GM21381 (cell line): ENCODE measurements around the gene SNAPIN.
A peak's percentile ranks its signal among the peaks of the same experiment; 100 is the strongest.
"Not testable (repeated sequence)": the region's sequence is repeated elsewhere in the genome, so short reads cannot be mapped to it uniquely, and the experiment has no call there.

Experiments
- ATAC-seq: cut with Tn5 transposase; IDR thresholded peaks from one replicate; pipeline ENCODE4 v1.9.1; 2021; ENCODE audit warnings: mild to moderate bottlenecking, moderate library complexity; ENCODE audit not compliant: unreplicated experiment

SNAPIN gene

GRCh38 chr1:153626904-153627714 is 31.4 kb upstream of the SNAPIN start, which contains the start of gene S100A13:
Gene S100A13, minus strand, starts transcription at chr1:153627505. Its CDS starts 1,033 bp downstream, at chr1:153626472.
- no peak for ATAC-seq

GRCh38 chr1:153627715-153628626 is 30.5 kb upstream of the SNAPIN start, which contains the start of gene S100A1:
Gene S100A1, plus strand, starts transcription at chr1:153628434. Its CDS starts 2,088 bp downstream, at chr1:153630522.
- no peak for ATAC-seq

- ATAC-seq = no peak
These were observed 29.7 kb upstream of the SNAPIN start for GRCh38 chr1:153628638-153629342.

- no peak for ATAC-seq
These were observed 29.2 kb upstream of the SNAPIN start for GRCh38 chr1:153629343-153629665.

GRCh38 chr1:153629971-153630370 is 28.5 kb upstream of the SNAPIN start:
- no peak for ATAC-seq

- ATAC-seq = no peak
These were observed 28.1 kb upstream of the SNAPIN start for GRCh38 chr1:153630384-153630783.

DNA sequence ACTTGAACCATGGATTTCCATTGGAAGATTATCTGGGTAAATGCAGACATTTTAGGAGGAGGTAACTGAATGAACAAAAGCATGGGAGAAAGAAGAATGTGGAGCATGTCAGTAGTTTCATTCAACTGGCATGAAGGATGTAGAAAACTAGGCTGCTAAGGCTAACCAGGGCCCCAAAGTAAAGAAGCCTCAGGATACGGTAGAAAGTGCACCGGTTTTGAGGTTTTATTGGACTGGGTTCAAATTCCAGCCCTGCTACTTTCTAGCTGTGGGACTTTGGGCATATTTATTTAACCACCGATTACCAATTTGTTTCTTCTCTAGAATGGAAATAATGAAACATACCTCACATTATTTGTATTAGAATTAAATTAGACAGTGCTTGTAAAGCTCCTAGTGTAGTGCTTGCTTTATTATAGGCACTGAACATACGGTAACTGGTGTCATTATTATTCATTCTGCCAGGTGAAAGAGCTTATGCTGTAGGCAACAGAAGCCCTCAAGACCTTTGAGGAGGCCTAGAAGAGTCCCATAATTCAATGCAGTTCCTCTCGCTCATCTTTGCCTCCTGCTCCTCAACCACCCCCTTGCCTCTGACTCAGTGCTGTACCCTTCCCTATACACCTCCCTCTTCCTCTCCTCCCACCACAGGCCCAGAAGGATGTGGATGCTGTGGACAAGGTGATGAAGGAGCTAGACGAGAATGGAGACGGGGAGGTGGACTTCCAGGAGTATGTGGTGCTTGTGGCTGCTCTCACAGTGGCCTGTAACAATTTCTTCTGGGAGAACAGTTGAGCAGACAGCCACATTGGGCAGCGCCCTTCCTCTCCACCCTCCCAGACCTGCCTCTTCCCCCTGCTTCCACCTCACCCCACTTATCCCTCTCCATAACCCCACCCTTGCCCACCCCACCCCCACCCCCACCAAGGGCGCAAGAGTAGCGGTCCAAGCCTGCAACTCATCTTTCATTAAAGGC is 27.2 kb upstream of the SNAPIN start:
- ATAC-seq = no peak

DNA sequence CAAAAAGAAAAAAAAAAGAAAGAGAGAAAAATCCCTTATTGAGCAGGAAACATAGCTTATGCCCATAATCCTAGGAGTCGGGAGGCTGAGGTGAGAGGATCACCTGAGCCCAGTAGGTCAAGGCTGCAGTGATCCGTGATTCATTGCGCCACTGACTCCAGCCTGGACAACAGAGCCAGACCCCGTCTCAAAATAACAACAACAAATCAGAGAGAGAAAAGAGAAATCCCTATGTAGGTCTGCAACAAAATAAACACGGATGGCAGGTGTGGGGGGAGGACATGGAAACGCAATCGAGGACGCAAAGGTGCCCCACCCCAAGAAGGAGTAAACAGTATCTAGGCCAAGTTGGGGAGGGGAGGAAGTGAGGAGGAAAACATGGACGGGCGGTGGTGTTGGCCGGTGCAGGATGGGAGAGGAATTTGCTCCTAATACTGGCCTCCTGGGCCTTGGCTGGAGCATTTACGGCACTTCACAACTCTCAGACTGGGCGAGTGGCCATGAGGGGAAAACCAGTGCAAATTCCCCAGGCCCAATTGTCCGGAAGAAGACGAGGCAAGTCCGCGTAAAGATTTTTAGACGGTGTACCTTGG is 25.2 kb upstream of the SNAPIN start:
- no peak for ATAC-seq

DNA sequence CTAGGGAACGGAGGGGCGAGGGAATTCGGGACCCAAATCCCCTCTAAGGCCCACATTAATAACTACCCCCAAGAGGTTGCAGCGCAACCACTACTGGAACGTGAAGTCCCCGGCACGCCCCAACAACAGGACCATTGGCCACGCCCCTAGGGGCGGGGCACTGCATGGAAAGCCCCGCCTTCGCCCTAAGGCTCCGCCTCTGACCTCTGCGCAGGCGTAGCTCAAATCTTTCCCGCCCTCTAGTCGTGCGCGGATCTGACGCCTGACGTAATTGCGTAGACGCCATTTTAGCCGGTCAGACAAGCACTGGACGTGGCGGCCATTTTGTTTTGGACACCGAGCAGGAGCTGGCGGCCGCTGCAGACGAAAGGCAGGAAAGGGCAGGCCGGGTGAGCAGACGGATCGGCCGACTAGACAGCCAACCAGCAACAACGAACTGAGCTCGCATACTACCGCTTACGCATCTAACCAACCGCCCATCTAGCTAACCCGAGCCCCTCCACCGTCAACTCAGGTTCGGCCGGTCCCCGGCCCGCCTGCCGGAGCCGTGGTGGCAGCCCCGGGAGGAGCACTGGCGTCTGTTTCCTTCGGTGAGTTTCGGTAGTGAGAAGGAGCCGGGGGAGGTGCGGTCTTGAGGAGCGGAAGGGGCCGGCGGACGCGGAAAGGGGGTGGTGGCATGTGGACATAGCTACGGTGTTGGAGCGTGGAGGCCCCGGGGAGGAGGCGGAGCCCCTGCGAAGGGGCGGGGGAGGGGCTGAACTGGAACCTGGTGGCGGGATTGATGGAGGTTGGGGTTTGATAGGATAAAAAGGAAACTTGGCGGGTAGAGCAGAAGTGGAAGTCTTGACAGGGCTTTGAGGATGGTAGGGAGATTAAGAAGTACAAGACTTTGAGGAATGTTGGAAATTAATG is 24.5 kb upstream of the SNAPIN start, which contains the start of gene CHTOP:
CHTOP (plus strand) TSS at position 313 of the 912 bp plus-strand sequence. CDS start 2,523 bp downstream, outside the sequence.
- ATAC-seq = peak; percentile 90

DNA sequence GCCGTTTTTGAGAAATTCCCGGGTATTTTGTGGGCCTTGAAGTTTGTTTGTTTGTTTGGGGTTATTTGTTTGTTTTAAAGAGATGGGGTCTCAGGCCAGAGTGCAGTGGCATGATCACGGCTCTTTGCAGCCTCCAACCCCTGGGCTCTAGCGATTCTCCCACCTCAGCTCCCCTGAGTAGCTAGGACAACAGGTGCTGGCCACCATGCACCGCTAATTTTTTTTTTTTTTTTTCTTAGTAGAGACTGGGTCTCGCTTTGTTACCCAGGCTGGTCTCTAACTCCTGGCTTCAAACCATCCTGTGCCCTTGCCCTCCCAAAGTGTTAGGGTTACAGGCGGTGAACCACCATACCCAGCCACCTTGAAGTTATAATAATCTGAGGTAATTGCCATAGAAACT is 22.6 kb upstream of the SNAPIN start:
- no peak for ATAC-seq

- no peak for ATAC-seq
These were observed 22.2 kb upstream of the SNAPIN start for GRCh38 chr1:153636312-153636711.

- ATAC-seq = no peak
These were observed 20.2 kb upstream of the SNAPIN start for GRCh38 chr1:153638261-153638660.

DNA sequence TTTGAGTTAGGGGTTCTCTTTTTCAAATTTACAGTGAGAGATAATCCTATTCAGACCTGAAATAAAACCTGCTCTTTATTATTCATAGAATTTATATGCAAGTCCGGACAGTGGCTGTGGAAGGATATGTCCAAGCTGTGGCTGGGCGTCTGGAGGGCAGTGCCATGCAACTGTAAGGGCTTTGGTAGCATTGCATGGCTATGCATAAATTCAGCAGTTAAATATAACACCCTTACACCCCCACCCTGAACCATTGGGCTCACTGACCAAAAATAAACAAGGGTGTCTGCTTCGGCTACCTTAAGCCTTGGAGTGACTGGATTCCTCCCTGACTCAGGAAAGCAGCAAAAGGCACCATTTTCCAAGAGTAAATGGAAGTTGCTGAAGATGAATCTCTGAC is 19.2 kb upstream of the SNAPIN start:
- ATAC-seq = no peak

DNA sequence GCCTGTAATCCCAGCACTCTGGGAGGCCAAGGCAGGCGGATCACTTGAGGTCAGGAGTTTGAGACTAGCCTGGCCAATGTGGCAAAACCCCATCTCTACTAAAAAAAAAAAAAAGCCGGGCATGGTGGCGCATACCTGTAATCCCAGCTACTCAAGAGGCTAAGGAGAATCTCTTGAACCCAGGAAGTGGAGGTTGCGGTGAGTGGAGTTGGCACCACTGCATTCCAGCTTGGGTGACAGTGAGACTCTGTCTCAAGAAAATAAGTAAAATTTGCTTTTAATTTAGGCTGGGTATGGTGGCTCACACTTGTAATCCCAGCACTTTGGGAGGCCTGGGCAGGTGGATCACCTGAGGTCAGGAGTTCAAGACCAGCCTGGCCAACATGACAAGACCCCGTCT is 18.3 kb upstream of the SNAPIN start:
- not testable (repeated sequence) for ATAC-seq

- no peak for ATAC-seq
These were observed 17.6 kb upstream of the SNAPIN start for GRCh38 chr1:153640861-153641260.

GRCh38 chr1:153642161-153642560 is 16.3 kb upstream of the SNAPIN start:
- no peak for ATAC-seq

GRCh38 chr1:153643100-153643499 is 15.4 kb upstream of the SNAPIN start:
- no peak for ATAC-seq

DNA sequence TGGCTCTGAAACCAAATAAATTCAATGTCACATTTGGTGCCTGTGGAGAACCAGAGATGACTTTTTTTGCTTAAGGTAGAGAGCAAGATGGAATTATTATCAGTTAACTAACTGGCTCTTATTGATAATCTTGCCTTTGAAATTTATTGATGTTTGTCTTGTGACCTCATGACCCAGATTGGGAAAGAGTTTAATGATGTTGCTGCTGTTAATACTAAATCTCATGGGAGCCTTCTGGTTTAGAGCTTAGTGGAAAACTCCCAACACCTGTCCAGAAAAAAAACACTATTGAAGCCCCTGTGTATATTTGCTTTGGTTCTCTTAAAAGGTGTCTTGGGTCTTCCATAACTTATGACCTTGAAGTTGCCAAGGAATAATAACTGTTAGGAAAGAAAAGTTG is 14.7 kb upstream of the SNAPIN start:
- ATAC-seq = no peak
